ENCODE results near the gene AHNAK. TPM values are rescaled to one million over a fixed set of nuclear protein-coding genes. Genes with fewer than 3 reads are reported as not detected.

Gene AHNAK
- total RNA-seq, 4 donors from 2014 or later, result 227 to 400 (median 288) TPM

GRCh38 chr11:62492586-62492985 lies 54.0 kb downstream of the AHNAK start:
- intact Hi-C loops (cut with DNase I), result no loop called here
- no peaks in the 10 kb centered on the region for H3K9me3 ChIP-seq
- no peaks in the 10 kb centered on the region for H3K27me3 ChIP-seq
- H3K27ac ChIP-seq, result no peak overlapping the region
- DNase-seq, result no peak
- WGBS, 2 donors, result 93 to 94% methylated on average over 4 of the region's 4 CpGs
- H3K4me1 ChIP-seq, result peaks cover 4 to 7% of the 10 kb centered on the region in 2 donors
- no peaks in the 10 kb centered on the region for H3K36me3 ChIP-seq
- TF ChIP-seq CTCF (IDR thresholded peaks at IDR 0.05), result no peak
- TF ChIP-seq POLR2A (IDR thresholded peaks at IDR 0.05), result no peak
- H3K4me3 ChIP-seq (replicated peaks in 1 of 3), result no peak overlapping the region

GRCh38 chr11:62491571-62492329 lies 54.9 kb downstream of the AHNAK start:
- H3K36me3 ChIP-seq, result no peaks in the 10 kb centered on the region
- intact Hi-C loops (cut with DNase I), result no loop called here
- peaks cover 4 to 11% of the 10 kb centered on the region in 2 donors for H3K4me1 ChIP-seq
- H3K27me3 ChIP-seq, result no peaks in the 10 kb centered on the region
- H3K4me3 ChIP-seq (replicated peaks in 1 of 3), result no peak overlapping the region
- TF ChIP-seq POLR2A (IDR thresholded peaks at IDR 0.05) (no peak), CTCF (IDR thresholded peaks at IDR 0.05) (no peak)
- H3K27ac ChIP-seq, result no peak overlapping the region
- 79 to 81% methylated on average over 9 of the region's 9 CpGs for WGBS, 2 donors
- DNase-seq, result no peak
- no peaks in the 10 kb centered on the region for H3K9me3 ChIP-seq

GRCh38 chr11:62489204-62489603 lies 57.4 kb downstream of the AHNAK start:
- Histone ChIP-seq H3K9me3 (no peaks in the 10 kb centered on the region), H3K27me3 (no peaks in the 10 kb centered on the region), H3K27ac (no peak overlapping the region), H3K4me3 (replicated peaks in 1 of 3) (no peak overlapping the region), H3K36me3 (no peaks in the 10 kb centered on the region), H3K4me1 (peaks cover 4 to 11% of the 10 kb centered on the region in 2 donors)
- no peak for DNase-seq
- intact Hi-C loops (cut with DNase I), result no loop called here
- 85 to 88% methylated on average over 4 of the region's 4 CpGs for WGBS, 2 donors
- no peak for TF ChIP-seq CTCF (IDR thresholded peaks at IDR 0.05)
- TF ChIP-seq POLR2A (IDR thresholded peaks at IDR 0.05), result no peak

- 26 to 32% methylated on average over 19 of the region's 19 CpGs for WGBS, 2 donors
- intact Hi-C loops (cut with DNase I), result no loop called here
- no peaks in the 10 kb centered on the region for H3K27me3 ChIP-seq
- no peak overlapping the region for H3K27ac ChIP-seq
- no peaks in the 10 kb centered on the region for H3K9me3 ChIP-seq
- DNase-seq, result peak; percentile 24 to 43
- no peak overlapping the region for H3K4me3 ChIP-seq (replicated peaks in 1 of 3)
- H3K4me1 ChIP-seq, result peaks cover 4 to 11% of the 10 kb centered on the region in 2 donors
- H3K36me3 ChIP-seq, result no peaks in the 10 kb centered on the region
- TF ChIP-seq POLR2A (IDR thresholded peaks at IDR 0.05), result no peak
- TF ChIP-seq CTCF (IDR thresholded peaks at IDR 0.05), result no peak
Observed at GRCh38 chr11:62487738-62488551, 58.7 kb downstream of the AHNAK start.

GRCh38 chr11:62487136-62487535 lies 59.5 kb downstream of the AHNAK start:
- Histone ChIP-seq H3K9me3 (no peaks in the 10 kb centered on the region), H3K4me1 (peaks cover 4 to 11% of the 10 kb centered on the region in 2 donors), H3K27me3 (no peaks in the 10 kb centered on the region), H3K4me3 (replicated peaks in 1 of 3) (no peak overlapping the region), H3K27ac (no peak overlapping the region), H3K36me3 (no peaks in the 10 kb centered on the region)
- intact Hi-C loops (cut with DNase I), result no loop called here
- WGBS, 2 donors, result 70 to 81% methylated on average over 8 of the region's 8 CpGs
- DNase-seq, result no peak
- no peak for TF ChIP-seq CTCF (IDR thresholded peaks at IDR 0.05)
- TF ChIP-seq POLR2A (IDR thresholded peaks at IDR 0.05), result no peak

Measured in thyroid gland (tissue), 4 donors.